Measurements from ENCODE around the gene SPOCK1. TPM values are rescaled to one million over a fixed set of nuclear protein-coding genes. Genes with fewer than 3 reads are reported as not detected.
"Not testable (repeated sequence)": the region's sequence is repeated elsewhere in the genome, so short reads cannot be mapped to it uniquely, and the experiment has no call there.

The SPOCK1 gene
- total RNA-seq, 1 donor from 2014 or later = 43.4 TPM

GRCh38 chr5:137403869-137404268 is 95.3 kb downstream of the SPOCK1 start:
- no peak for DNase-seq (ENCODE audit: low spot score)
- intact Hi-C loops (cut with DNase I) = no loop called here

- intact Hi-C loops (cut with DNase I) = no loop called here
- DNase-seq (ENCODE audit: low spot score) = no peak
Measured at GRCh38 chr5:137402436-137403187, 96.5 kb downstream of the SPOCK1 start.

- intact Hi-C loops (cut with DNase I) = no loop called here
- no peak for DNase-seq (ENCODE audit: low spot score)
Measured at GRCh38 chr5:137401946-137402345, 97.2 kb downstream of the SPOCK1 start.

- no peak for DNase-seq (ENCODE audit: low spot score)
- intact Hi-C loops (cut with DNase I) = no loop called here
Measured at GRCh38 chr5:137400571-137400970, 98.6 kb downstream of the SPOCK1 start.

- intact Hi-C loops (cut with DNase I) = no loop called here
Measured at GRCh38 chr5:137399911-137400310, 99.2 kb downstream of the SPOCK1 start.

GRCh38 chr5:137398751-137399150 is 100.4 kb downstream of the SPOCK1 start:
- intact Hi-C loops (cut with DNase I) = no loop called here
- DNase-seq (ENCODE audit: low spot score) = no peak

More at GRCh38 chr5:137399911-137400310, 99.2 kb downstream of the SPOCK1 start:
- no peak for DNase-seq (ENCODE audit: low spot score)

GRCh38 chr5:137398154-137398553 is 101.0 kb downstream of the SPOCK1 start:
- intact Hi-C loops (cut with DNase I) = no loop called here
- no peak for DNase-seq (ENCODE audit: low spot score)

- no peak for DNase-seq (ENCODE audit: low spot score)
- intact Hi-C loops (cut with DNase I) = no loop called here
Measured at GRCh38 chr5:137395011-137395755, 103.9 kb downstream of the SPOCK1 start.

- DNase-seq (ENCODE audit: low spot score) = no peak
- intact Hi-C loops (cut with DNase I) = no loop called here
Measured at GRCh38 chr5:137394380-137394779, 104.7 kb downstream of the SPOCK1 start.

- no peak for DNase-seq (ENCODE audit: low spot score)
- intact Hi-C loops (cut with DNase I) = no loop called here
Measured at GRCh38 chr5:137393196-137393993, 105.7 kb downstream of the SPOCK1 start.

- intact Hi-C loops (cut with DNase I) = no loop called here
- no peak for DNase-seq (ENCODE audit: low spot score)
Measured at GRCh38 chr5:137392261-137392660, 106.9 kb downstream of the SPOCK1 start.

- DNase-seq (ENCODE audit: low spot score); intact Hi-C loops (cut with DNase I): not testable (repeated sequence)
Measured at GRCh38 chr5:137391044-137391443, 108.1 kb downstream of the SPOCK1 start.

- intact Hi-C loops (cut with DNase I) = no loop called here
- no peak for DNase-seq (ENCODE audit: low spot score)
Measured at GRCh38 chr5:137389042-137389441, 110.1 kb downstream of the SPOCK1 start.

- DNase-seq (ENCODE audit: low spot score) = no peak
- intact Hi-C loops (cut with DNase I) = no loop called here
Measured at GRCh38 chr5:137385064-137385463, 114.1 kb downstream of the SPOCK1 start.

GRCh38 chr5:137383909-137384308 is 115.2 kb downstream of the SPOCK1 start:
- DNase-seq (ENCODE audit: low spot score) = no peak
- intact Hi-C loops (cut with DNase I) = no loop called here

- DNase-seq (ENCODE audit: low spot score) = no peak
- intact Hi-C loops (cut with DNase I) = no loop called here
Measured at GRCh38 chr5:137381555-137381954, 117.6 kb downstream of the SPOCK1 start.

GRCh38 chr5:137379555-137380286 is 119.4 kb downstream of the SPOCK1 start:
- intact Hi-C loops (cut with DNase I) = no loop called here

GRCh38 chr5:137375741-137376526 is 123.2 kb downstream of the SPOCK1 start:
- DNase-seq (ENCODE audit: low spot score) = no peak
- intact Hi-C loops (cut with DNase I) = no loop called here

More at GRCh38 chr5:137379555-137380286, 119.4 kb downstream of the SPOCK1 start:
- no peak for DNase-seq (ENCODE audit: low spot score)
